Activated T-cell treated with anti-CD3 and anti-CD28 coated beads, Interleukin-2, amount 50 U/mL, for 24 hours (primary cell): ENCODE data around the gene TMEM236.

Experiments
- DNase-seq: peaks from one replicate; pipeline ENCODE4 v3.0.0-alpha.2; 2020
- H3K27ac Mint-ChIP-seq: 2 replicates; pipeline ENCODE4 v1.8.0; 2020; ENCODE audit warnings: mild to moderate bottlenecking, mixed read lengths
- H3K27me3 Mint-ChIP-seq: 2 replicates; pipeline ENCODE4 v1.8.0; 2020; ENCODE audit warnings: mixed read lengths
- H3K36me3 Mint-ChIP-seq: 2 replicates; pipeline ENCODE4 v1.8.0; 2020; ENCODE audit warnings: low read depth, mixed read lengths
- H3K4me1 Mint-ChIP-seq: 2 replicates; pipeline ENCODE4 v1.8.0; 2020; ENCODE audit warnings: low read depth, mixed read lengths
- H3K4me3 Mint-ChIP-seq: 2 replicates; pipeline ENCODE4 v1.8.0; 2020; ENCODE audit warnings: mild to moderate bottlenecking, moderate library complexity, mixed read lengths
- H3K9me3 Mint-ChIP-seq: 2 replicates; pipeline ENCODE4 v1.8.0; 2020; ENCODE audit warnings: mixed read lengths

TMEM236 gene

DNA sequence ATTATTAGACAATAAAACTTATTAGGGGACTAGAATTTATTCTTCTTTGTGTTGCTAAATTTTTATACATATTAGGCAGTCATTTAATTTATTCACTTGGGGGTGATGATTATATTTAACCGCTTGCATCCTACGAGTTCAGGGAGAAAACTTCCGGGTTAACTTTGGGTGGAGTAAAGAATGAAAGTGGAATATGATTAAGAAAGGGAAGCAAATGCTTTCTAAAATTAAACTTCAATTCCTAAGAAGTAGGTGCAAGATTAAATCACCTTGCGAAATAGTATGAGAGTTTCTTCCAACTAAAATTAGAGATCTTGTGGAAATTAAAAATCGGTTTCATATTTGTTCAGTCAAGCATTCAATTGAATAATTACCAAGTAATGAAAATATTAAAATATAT, 90.6 kb downstream of the TMEM236 start:
- H3K36me3 Mint-ChIP-seq, result no peaks in the 10 kb centered on the region

DNA sequence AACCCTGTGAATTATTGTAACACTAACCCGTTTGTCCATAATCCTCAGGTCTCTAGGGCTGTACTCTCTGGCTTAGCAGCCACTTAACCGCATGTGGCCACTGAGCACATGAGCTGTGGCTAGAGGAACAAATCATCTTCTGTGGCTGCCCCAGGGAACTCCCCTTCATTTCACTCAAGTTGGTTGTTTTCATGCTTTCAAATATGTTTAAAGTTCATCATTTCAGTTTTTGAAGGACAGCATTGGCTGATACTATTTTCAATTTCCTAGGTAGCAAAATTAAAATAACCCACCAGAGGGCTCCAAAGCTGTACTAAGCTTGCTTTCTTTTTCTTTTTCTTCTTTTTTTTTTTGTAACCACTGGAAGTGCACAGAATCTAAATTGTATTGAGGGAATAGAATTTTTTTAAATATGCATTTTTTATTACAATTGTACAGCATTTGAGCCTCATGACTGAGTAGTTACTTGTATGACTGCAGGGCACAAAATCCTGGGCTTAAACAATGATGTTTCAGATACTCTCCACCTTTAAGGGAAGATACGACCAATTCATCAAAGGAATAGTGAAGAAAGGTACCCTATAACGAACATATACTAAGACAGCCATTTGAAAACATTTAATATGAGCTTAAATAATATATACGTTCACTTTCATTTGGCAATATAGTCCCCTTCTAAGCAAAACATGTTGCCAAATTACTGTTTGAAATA, 95.7 kb downstream of the TMEM236 start:
- Mint-ChIP-seq H3K27me3 (peaks cover 4% of the 10 kb centered on the region), H3K9me3 (no peaks in the 10 kb centered on the region), H3K36me3 (no peaks in the 10 kb centered on the region), H3K27ac (no peak overlapping the region), H3K4me1 (no peaks in the 10 kb centered on the region), H3K4me3 (no peak overlapping the region)
- no peak for DNase-seq

More for the DNA sequence above, 90.6 kb downstream of the TMEM236 start:
- Mint-ChIP-seq H3K4me3 (no peak overlapping the region), H3K27me3 (peaks cover 9% of the 10 kb centered on the region), H3K4me1 (no peaks in the 10 kb centered on the region), H3K9me3 (no peaks in the 10 kb centered on the region), H3K27ac (no peak overlapping the region)
- no peak for DNase-seq

DNA sequence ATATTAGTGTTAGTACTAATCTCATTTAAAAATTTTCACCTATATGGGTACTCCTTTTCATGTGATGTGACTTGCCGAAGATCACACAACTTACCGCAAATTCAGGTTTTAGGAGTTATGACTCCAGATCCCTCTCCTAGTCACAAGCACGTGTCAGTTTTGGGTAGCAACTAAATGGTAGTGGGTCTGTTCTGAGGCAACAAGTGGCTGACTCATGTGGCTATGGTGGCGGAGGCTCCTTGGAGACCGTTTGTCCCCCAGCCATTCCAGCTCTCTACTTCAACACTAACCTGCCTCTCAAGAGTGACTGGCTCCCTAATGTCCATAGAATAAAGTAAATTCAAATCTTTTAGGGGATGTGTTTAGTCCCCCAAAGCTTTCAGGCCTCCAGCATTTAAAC, 96.6 kb downstream of the TMEM236 start:
- peaks cover 4% of the 10 kb centered on the region for H3K27me3 Mint-ChIP-seq
- no peak overlapping the region for H3K4me3 Mint-ChIP-seq
- no peaks in the 10 kb centered on the region for H3K4me1 Mint-ChIP-seq
- no peaks in the 10 kb centered on the region for H3K36me3 Mint-ChIP-seq
- H3K27ac Mint-ChIP-seq, result no peak overlapping the region
- no peaks in the 10 kb centered on the region for H3K9me3 Mint-ChIP-seq
- no peak for DNase-seq
